H1 (cell line): ENCODE data around the gene NCEH1.

Experiments
- CTCF ChIP-seq, 3 experiments: IDR thresholded peaks; 1 replicate in 2 of 3; 2 replicates in 1 of 3; pipeline versions ENCODE4 v1.5.1 to v1.6.1; 2011; ENCODE audit warnings: low read length in 3 of 3, mild to moderate bottlenecking in 3 of 3, inconsistent platforms in 2 of 3, low read depth in 1 of 3, moderate library complexity in 1 of 3; ENCODE audit not compliant: insufficient read depth in 1 of 3; ENCODE audit errors: control extremely low read depth in 1 of 3
- KDM1A ChIP-seq: fragments of 200-600, 300-600 bp; sonication (generic); IDR thresholded peaks from 2 replicates; pipeline ENCODE4 v1.7.1; 2016; ENCODE audit warnings: mild to moderate bottlenecking, low read length, borderline replicate concordance
- MAX ChIP-seq: IDR thresholded peaks from 2 replicates; pipeline ENCODE4 v1.6.1; 2012; ENCODE audit warnings: inconsistent platforms
- NANOG ChIP-seq: IDR thresholded peaks from 2 replicates; pipeline ENCODE4 v1.6.1; 2011; ENCODE audit warnings: low read length, low read depth, mild to moderate bottlenecking, inconsistent platforms; ENCODE audit not compliant: insufficient read depth, poor library complexity, severe bottlenecking
- NRF1 ChIP-seq: IDR thresholded peaks from 2 replicates; pipeline ENCODE4 v1.6.1; 2011; ENCODE audit warnings: mild to moderate bottlenecking, low read depth, low read length, improper control_type of control experiment
- POLR2AphosphoS5 ChIP-seq: IDR thresholded peaks from 2 replicates; pipeline ENCODE4 v1.6.1; 2011; ENCODE audit warnings: low read depth, low read length
- SIN3A ChIP-seq, 2 experiments: IDR thresholded peaks in 1 of 2; conservative IDR thresholded peaks in 1 of 2; 2 replicates each; pipeline ENCODE4 v1.6.1; 2011 to 2012; ENCODE audit warnings: low read length in 2 of 2, improper control_type of control experiment in 1 of 2, low read depth in 1 of 2, mild to moderate bottlenecking in 1 of 2
- SP2 ChIP-seq: IDR thresholded peaks from 2 replicates; pipeline ENCODE4 v1.6.1; 2012; ENCODE audit warnings: mild to moderate bottlenecking, low read length, inconsistent platforms

GRCh38 chr3:172687501-172687900 is 23.4 kb downstream of the NCEH1 start:
- no peak for TF ChIP-seq MAX
- no peak for TF ChIP-seq SP2
- TF ChIP-seq NANOG: no peak
- TF ChIP-seq CTCF (IDR thresholded peaks at IDR 0.05; ENCODE audit: control extremely low read depth in 1 of 3, insufficient read depth in 1 of 3, low read depth in 1 of 3, low read length in 3 of 3): no peak
- no peak for TF ChIP-seq NRF1
- no peak for TF ChIP-seq POLR2AphosphoS5
- TF ChIP-seq KDM1A: no peak
- TF ChIP-seq SIN3A (conservative IDR thresholded peaks at IDR 0.05 in 1 of 2, IDR thresholded peaks at IDR 0.05 in 1 of 2; ENCODE audit: low read depth in 1 of 2, low read length in 2 of 2): no peak
